Frontal cortex (tissue), 4 donors: ENCODE measurements around the gene LGR6. TPM values are rescaled to one million over a fixed set of nuclear protein-coding genes. Genes with fewer than 3 reads are reported as not detected.
"Not testable (repeated sequence)": the region's sequence is repeated elsewhere in the genome, so short reads cannot be mapped to it uniquely, and the experiment has no call there.

Experiments
- DNase-seq, 2 donors: peaks; one replicate each; pipeline ENCODE4 v3.0.0; 2012; ENCODE audit warnings: low spot score in 2 of 2
- FAIRE-seq: peaks from 2 replicates; lab custom pipeline; 2012; peaks lifted over from hg19 to GRCh38; lab: Jason Lieb, UNC
- total RNA-seq: library from RNA; depleted of rRNA; stranded (reverse); fragments of >200 nt; gene quantifications from one replicate; pipeline ENCODE4 v1.2.3, GENCODE V29; 2014
- donor health status: control.
- donor health status: control.
- donor health status: control.

LGR6 gene
- total RNA-seq, 1 donor from 2014 or later: 0.41 TPM

GRCh38 chr1:202233171-202233570, 39.6 kb downstream of the LGR6 start:
- no peak for DNase-seq

GRCh38 chr1:202233804-202234203, 40.2 kb downstream of the LGR6 start:
- DNase-seq: no peak
- FAIRE-seq: no peak

More at GRCh38 chr1:202233171-202233570, 39.6 kb downstream of the LGR6 start:
- no peak for FAIRE-seq

GRCh38 chr1:202234331-202235002, 40.9 kb downstream of the LGR6 start:
- DNase-seq: no peak
- FAIRE-seq: no peak

GRCh38 chr1:202235003-202235660, 41.5 kb downstream of the LGR6 start:
- no peak for DNase-seq
- no peak for FAIRE-seq

- no peak for FAIRE-seq
- peak in 1 of 2 donors; percentile 61 for DNase-seq
Measured at GRCh38 chr1:202235856-202236837, 42.5 kb downstream of the LGR6 start.

GRCh38 chr1:202237052-202237451, 43.5 kb downstream of the LGR6 start:
- no peak for DNase-seq
- no peak for FAIRE-seq

GRCh38 chr1:202238914-202239313, 45.3 kb downstream of the LGR6 start:
- FAIRE-seq (no peak), DNase-seq (no peak)

GRCh38 chr1:202240226-202240625, 46.6 kb downstream of the LGR6 start:
- FAIRE-seq, DNase-seq: not testable (repeated sequence)

- FAIRE-seq: no peak
Measured at GRCh38 chr1:202240956-202241355, 47.4 kb downstream of the LGR6 start.

GRCh38 chr1:202241376-202242079, 47.9 kb downstream of the LGR6 start:
- FAIRE-seq: no peak

More at GRCh38 chr1:202240956-202241355, 47.4 kb downstream of the LGR6 start:
- DNase-seq: no peak

GRCh38 chr1:202242080-202242419, 48.5 kb downstream of the LGR6 start:
- no peak for FAIRE-seq
- no peak for DNase-seq

More at GRCh38 chr1:202241376-202242079, 47.9 kb downstream of the LGR6 start:
- no peak for DNase-seq

- no peak for DNase-seq
- no peak for FAIRE-seq
Measured at GRCh38 chr1:202243006-202243405, 49.4 kb downstream of the LGR6 start.

GRCh38 chr1:202244841-202245261, 51.3 kb downstream of the LGR6 start:
- FAIRE-seq: no peak

GRCh38 chr1:202245391-202245790, 51.8 kb downstream of the LGR6 start:
- no peak for DNase-seq
- no peak for FAIRE-seq

More at GRCh38 chr1:202244841-202245261, 51.3 kb downstream of the LGR6 start:
- DNase-seq: no peak

- no peak for DNase-seq
- FAIRE-seq: no peak
Measured at GRCh38 chr1:202247104-202247503, 53.5 kb downstream of the LGR6 start.

GRCh38 chr1:202247837-202248795, 54.5 kb downstream of the LGR6 start:
- DNase-seq (no peak), FAIRE-seq (no peak)

- DNase-seq (no peak), FAIRE-seq (no peak)
Measured at GRCh38 chr1:202248861-202249260, 55.3 kb downstream of the LGR6 start.

- DNase-seq (no peak), FAIRE-seq (no peak)
Measured at GRCh38 chr1:202249436-202249835, 55.8 kb downstream of the LGR6 start.

GRCh38 chr1:202249846-202250245, 56.2 kb downstream of the LGR6 start:
- DNase-seq (peak in 1 of 2 donors; percentile 36), FAIRE-seq (no peak)
